Fibroblast of the aortic adventitia (primary cell): Measurements from ENCODE around the gene KXD1. TPM values are rescaled to one million over a fixed set of nuclear protein-coding genes. Genes with fewer than 3 reads are reported as not detected.

Experiments used
- DNase-seq: peaks from one replicate; pipeline ENCODE4 v3.0.0-alpha.2; 2010; ENCODE audit warnings: low read depth
- H3K4me3 ChIP-seq: 2 replicates; pipeline ENCODE4 v1.5.1; 2011; ENCODE audit warnings: low read depth, mild to moderate bottlenecking, control low read depth, low read length, moderate library complexity
- total RNA-seq: library from RNA; depleted of rRNA; stranded (reverse); fragments of >200 nt; gene quantifications from 2 replicates; pipeline ENCODE4 v1.2.3, GENCODE V29; 2012; ENCODE audit warnings: low replicate concordance
- TF ChIP-seq, protein P1 (sequence below): IDR thresholded peaks from 2 replicates; pipeline ENCODE4 v1.5.1; 2011; ENCODE audit warnings: mild to moderate bottlenecking, low read length, control low read depth, inconsistent platforms; ENCODE audit not compliant: insufficient read depth

Gene KXD1
- total RNA-seq, 1 donor = 109 TPM

DNA sequence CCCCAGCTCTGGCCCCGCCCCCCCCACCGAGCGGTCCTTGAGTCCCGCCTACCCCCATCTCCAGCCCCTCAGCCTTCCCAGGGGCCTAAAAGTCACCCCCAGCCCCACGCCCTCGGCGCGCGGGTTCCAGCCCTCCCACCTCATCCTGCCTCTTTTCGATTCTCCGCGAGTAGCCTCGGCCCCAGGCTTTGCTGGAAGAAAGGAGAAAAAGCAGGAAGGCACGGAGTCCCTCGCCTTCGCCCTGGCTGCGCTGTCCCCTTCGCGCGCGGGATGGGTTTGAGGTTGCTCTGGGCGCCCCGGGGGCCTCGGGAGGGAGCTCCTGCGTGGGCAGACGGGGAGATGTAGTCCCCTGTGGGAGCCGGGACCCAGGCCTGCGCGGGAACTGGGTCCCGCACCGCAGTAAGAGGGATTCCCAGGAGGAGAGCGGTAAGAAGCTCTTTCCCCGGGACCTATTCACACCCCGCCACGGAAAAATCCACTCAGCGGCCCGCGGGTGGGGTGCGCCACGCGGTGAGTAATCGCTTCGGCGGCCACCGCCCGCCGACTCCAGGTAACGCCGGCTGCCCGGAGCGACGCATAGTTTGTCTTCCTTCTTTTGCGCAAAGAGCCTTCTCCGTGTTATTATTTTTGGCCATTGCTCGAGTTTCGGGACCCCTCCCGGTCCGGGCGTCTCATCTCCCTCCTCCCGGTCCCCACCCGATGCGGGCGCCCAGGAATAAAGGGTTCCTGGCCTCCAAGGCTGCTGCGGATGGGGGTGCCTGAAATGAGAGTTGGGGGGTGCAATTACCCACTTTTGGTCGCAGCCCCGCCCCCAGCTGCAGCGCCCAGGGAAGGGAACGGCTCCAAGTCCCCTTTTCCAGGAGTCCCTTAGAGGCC lies 49.8 kb downstream of the KXD1 start:
- no peak for DNase-seq
- TF ChIP-seq, protein P1, sequence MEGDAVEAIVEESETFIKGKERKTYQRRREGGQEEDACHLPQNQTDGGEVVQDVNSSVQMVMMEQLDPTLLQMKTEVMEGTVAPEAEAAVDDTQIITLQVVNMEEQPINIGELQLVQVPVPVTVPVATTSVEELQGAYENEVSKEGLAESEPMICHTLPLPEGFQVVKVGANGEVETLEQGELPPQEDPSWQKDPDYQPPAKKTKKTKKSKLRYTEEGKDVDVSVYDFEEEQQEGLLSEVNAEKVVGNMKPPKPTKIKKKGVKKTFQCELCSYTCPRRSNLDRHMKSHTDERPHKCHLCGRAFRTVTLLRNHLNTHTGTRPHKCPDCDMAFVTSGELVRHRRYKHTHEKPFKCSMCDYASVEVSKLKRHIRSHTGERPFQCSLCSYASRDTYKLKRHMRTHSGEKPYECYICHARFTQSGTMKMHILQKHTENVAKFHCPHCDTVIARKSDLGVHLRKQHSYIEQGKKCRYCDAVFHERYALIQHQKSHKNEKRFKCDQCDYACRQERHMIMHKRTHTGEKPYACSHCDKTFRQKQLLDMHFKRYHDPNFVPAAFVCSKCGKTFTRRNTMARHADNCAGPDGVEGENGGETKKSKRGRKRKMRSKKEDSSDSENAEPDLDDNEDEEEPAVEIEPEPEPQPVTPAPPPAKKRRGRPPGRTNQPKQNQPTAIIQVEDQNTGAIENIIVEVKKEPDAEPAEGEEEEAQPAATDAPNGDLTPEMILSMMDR = no peak
- peak overlapping the region; percentile 28 for H3K4me3 ChIP-seq

DNA sequence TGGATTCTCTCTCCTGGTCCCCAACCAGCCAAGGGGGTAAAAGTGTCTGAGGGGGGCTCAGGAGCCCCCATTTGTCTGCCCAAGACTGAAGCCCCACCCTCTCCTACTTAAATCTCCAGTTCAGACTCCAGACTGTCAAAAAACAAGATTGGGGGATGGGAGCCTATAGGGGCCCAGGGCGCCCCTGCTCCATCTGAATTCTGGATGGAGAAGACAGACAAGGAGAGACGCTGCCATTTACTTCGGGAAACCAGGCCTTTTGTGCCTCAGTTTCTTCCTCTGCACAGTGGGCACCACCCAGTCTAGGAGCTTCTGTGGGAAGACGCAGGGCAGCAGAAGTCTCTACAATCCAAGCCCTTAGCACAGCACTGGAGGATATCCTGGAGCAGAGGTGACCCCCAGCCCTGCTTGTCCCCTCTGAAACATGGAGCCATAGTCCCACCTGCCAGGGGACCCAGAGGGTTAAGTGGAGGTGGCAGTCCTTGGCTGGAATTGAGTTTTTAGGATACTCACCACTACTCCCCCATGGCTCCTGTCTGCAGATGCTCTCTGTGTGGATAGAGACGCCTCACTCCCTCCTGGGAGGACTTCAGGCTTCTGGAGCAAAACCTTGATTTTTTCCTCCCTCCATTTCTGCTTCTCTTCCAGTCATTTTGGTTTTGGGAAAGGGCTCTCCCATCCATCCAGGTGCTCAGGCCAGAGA lies 50.6 kb downstream of the KXD1 start:
- DNase-seq = no peak
- TF ChIP-seq, protein P1 = no peak
- no peak overlapping the region for H3K4me3 ChIP-seq

DNA sequence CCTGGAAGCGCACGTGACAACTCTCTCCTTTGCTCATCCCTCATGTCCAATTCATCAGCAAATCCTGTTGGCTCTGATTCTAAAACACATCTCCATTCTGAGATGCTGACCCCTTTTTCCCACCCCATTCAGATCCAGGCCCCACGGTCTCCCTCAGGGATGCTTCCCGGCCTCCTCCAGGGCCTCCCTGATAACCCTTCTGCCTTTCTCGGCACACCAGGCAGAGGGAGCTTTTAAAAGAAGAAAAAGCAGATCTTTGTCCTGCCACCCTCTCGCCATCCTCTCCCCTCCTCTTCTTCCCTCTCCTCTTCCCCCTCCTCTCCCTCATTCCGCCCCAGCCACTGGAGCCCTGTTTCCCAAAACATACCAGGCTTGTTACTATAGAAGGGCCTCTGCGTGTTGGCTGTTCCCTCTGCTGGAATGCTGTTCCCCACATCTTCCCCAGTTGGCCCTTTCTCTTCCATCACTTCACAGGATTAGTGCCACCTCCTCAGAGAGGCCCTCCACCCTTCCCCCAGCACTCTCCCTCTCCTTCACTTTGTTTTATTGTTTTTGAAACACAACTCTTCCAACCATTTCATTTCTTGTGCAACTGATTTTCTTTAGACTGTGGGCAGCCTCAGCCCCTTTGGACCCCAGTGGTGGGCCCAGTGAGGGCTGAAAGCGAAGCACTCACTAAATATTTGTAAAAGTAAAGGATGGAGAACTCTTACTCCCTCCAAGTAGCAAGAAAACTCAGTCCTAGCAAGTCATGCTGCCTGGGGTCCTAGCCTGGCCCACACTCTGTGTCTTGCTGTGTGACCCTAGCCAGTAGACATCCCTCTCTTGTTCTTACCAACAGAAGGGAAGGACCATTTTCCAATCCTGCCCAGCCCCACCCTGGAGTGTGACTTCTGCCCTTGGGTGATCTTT lies 51.4 kb downstream of the KXD1 start:
- TF ChIP-seq, protein P1 = no peak
- no peak for DNase-seq
- no peak overlapping the region for H3K4me3 ChIP-seq

DNA sequence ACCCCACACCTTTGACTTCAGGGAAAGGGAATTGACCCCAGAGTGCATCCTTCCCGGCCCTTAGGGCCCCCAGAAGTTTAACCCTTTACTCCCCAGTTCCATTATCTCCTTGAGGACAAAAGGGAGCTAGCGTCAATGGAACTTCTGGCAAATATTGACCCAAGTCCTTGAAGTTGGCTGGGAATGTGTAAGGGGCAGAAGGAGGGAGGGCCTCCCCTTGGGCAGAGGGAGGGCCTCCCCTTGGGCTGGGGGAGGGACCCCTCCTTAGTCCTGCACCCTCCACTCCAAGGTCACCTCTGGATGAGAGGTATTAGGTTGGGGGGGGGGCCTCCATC lies 52.0 kb downstream of the KXD1 start:
- TF ChIP-seq, protein P1 = no peak
- no peak for DNase-seq
- no peak overlapping the region for H3K4me3 ChIP-seq

DNA sequence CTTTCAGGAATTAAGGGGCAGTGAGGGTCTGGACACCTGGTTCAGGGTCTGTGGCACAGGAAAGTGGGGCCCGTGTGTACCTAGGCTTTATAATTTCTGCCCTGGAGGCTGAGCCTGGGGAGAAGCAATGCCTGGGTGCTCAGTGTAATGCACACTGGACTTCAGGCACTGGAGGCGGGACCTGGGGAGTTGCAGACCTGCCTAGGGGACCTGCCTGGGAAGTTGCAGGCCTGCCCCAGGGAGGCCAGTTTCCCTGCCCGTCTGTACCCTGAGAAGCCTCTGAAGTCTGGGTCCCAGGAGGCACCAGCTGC lies 52.5 kb downstream of the KXD1 start:
- TF ChIP-seq, protein P1 = no peak
- no peak overlapping the region for H3K4me3 ChIP-seq
- DNase-seq = no peak

DNA sequence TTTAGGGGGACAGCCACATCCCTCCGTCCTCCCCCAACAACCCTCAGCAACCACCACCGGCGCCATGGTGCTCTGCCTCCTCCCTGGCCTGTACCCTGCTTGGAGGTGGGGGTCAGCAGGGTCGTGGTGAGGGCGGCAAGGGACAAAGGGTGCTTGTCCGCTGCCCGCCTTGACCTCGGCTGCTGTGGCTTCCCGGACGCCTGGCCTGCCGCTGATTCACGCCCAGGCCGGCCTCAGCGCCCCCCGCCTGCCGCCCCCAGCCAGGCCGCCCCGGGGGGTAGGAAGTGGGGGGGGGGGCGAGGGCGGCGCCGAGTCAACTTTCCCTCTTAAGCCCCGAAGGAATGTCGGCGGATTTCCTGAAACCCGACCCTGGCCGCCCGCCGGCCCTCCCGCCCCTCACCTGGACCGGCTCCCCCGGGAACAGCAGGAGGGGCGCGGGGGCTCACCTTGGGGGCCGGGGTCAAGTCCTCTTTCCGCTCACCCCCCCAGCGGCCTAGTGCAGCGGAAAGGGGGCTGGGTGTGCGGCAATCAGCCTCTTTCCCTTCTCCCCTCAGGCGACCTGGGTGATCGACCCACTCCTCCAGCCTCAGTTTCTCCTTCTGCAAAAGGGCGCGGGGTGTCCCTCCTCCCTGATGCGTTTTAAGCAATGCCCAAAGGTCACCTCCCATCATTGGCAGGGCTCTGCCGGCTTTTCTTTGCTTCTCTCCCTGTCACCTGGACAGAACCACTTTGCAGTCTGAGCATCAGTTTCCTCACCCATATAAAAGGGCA lies 53.1 kb downstream of the KXD1 start:
- DNase-seq = no peak
- H3K4me3 ChIP-seq = no peak overlapping the region
- TF ChIP-seq, protein P1 = no peak
